HG02678 (cell line): Measurements from ENCODE around the gene MEIS1.
"Not testable (repeated sequence)": the region's sequence is repeated elsewhere in the genome, so short reads cannot be mapped to it uniquely, and the experiment has no call there.

ENCODE experiments used
- ATAC-seq: cut with Tn5 transposase; IDR thresholded peaks from one replicate; pipeline ENCODE4 v1.9.1; 2021; ENCODE audit warnings: mild to moderate bottlenecking, moderate library complexity; ENCODE audit not compliant: unreplicated experiment

Gene MEIS1

GRCh38 chr2:66464930-66465637 lies 30.2 kb downstream of the MEIS1 start:
- ATAC-seq, result no peak

DNA sequence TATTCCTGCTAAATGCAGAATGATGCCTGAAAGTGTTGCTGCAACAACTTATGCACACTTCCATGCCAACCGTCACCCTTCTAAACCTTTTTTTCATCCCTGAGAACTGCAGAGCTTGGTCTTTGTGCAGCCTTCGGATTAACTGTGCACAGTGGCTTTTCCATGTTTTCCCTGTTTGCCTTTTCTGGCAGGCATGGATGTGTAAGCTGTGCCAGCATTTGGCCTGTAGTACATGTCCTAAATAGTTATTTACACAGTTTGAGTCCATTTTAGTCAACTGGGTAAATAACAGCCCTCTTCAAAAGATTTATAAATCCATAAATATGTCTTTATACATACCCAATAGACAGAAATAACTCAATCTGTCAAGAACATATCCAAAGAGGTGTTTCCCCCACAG lies 31.5 kb downstream of the MEIS1 start:
- ATAC-seq, result no peak

DNA sequence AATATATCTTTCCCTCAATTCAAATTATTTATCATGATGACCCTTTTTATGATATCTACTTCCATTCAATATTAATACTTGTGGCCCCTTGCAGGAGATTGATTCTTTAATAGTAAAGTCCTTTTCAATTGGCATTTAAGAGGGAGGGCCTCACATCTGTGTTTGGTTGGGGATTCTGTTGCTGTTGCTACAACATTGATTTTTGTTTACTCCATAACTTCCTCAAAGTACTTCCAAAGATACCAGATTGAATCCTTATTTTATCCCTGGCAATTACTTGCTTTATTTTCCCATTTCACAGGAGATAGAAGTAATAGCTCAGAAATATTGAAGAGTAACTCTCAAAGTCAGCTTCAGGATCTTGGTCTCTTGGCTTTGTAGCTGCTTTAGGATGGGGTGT lies 32.8 kb downstream of the MEIS1 start:
- no peak for ATAC-seq

GRCh38 chr2:66469214-66469902 lies 34.4 kb downstream of the MEIS1 start:
- no peak for ATAC-seq

DNA sequence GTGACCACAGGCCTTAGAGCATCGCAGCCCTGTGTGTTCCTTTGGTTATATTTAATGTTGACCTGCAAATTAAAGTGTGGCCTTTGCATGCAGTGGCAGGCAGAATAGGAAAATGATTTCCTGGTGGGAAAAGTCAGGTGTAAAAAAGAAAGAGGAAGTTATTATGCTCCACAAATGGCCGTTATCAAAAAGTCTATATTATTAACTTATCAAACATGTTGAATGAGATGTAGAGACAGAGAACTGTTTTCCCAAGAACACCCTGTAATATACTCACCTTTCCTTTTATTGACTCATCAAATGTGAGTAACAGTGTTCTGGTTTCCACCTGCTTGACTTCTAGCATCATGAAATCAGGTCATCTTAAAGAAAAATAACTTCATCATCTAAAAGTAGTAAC lies 35.3 kb downstream of the MEIS1 start:
- no peak for ATAC-seq

GRCh38 chr2:66472225-66472843 lies 37.4 kb downstream of the MEIS1 start:
- ATAC-seq, result no peak

GRCh38 chr2:66477135-66477842 lies 42.4 kb downstream of the MEIS1 start:
- ATAC-seq, result no peak

DNA sequence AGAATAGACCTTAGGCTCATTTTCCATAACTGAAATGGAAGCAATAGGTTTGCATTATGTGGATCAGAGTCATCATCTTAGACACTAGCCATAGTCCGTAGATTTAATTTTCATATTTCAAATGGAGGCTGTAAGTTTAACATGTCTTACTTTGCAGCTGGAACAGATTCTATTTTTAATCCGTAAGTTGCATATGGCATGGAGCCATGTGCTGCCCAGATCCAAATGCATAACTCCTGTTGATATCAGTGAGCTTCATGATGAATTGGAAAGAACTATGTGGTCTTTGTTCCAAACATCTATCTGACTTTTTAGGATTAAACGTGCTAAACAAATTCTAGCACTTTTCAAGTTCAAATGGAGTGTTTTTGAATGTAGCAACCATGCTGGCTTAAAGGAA lies 43.4 kb downstream of the MEIS1 start:
- ATAC-seq, result no peak

GRCh38 chr2:66478731-66479316 lies 43.9 kb downstream of the MEIS1 start:
- ATAC-seq, result no peak

GRCh38 chr2:66481100-66481549 lies 46.2 kb downstream of the MEIS1 start:
- ATAC-seq, result no peak

DNA sequence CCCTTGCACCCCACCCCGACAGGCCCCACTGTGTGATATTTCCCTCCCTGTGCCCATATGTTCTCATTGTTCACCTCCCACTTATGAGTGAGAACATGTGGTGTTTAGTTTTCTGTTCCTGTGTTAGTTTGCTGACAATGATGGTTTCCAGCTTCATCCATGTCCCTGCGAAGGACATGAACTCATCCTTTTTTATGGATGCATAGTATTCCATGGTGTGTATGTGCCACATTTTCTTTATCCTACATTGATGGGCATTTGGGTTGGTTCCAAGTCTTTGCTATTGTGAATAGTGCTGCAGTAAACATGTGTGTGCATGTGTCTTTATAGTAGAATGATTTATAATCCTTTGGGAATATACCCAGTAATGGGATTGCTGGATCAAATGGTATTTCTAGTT lies 50.3 kb downstream of the MEIS1 start:
- ATAC-seq, result not testable (repeated sequence)

DNA sequence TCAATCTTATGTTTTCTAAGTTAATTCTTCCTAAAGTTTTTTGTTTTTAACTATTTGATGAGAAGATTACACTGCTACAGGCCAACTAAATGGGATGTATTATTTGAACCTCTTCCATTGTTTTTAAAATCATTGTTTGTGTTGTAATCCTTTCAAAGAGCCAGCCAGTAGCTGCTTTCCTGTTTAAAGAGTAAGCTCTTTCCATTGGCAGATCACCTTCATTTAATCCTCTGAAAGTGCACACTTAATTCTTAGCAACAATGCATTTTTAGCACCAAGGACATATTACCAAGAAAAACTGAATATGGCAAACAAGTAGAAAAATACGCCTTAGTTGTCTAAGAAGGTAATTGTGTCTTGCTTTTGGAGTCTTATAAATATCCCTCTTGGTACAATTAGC lies 54.0 kb downstream of the MEIS1 start:
- ATAC-seq, result no peak

GRCh38 chr2:66489436-66489835 lies 54.5 kb downstream of the MEIS1 start:
- no peak for ATAC-seq

- no peak for ATAC-seq
Measured at GRCh38 chr2:66490588-66491001, 55.7 kb downstream of the MEIS1 start.

- ATAC-seq, result no peak
Measured at GRCh38 chr2:66494708-66495107, 59.8 kb downstream of the MEIS1 start.

GRCh38 chr2:66495788-66496640 lies 61.1 kb downstream of the MEIS1 start:
- ATAC-seq, result no peak

- no peak for ATAC-seq
Measured at GRCh38 chr2:66496670-66497420, 61.9 kb downstream of the MEIS1 start.

DNA sequence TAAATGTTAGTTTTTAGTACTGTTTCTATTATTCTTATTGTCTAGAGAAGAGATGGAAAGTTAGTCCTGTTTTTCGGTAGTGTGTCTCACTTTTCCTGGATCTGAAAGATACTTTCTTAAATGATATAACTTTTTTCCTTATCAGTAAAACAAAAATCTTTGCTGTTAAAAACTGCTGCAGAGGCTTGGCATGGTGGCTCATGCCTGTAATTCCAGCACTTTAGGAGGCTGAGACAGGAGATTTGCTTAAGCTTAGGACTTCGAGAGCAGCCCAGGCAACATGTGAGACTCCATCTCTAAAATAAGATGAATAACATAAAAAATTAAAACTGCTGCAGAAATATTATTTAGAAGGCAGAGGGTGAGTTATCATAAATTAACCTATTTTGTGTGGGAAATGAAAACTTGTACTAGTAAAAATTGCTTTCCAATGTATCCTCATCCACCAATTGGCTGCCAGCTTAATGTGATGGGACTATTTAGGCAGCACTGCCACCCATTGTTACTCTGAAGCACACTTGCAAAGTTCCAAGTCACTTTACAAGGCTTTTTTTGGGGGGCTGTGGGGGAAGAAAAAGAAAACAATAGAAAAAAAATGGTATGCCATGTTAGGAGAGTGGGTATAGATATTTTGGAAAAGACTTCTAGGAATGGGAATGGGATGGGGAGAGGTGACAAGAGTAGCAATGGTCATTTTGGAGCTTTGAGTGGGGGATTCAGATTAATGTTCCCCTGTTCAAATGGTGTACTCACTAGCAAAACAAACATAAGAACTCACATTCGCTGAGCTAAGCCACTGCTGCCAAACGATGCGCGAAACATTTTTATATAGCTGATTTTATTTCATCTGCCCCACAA lies 62.7 kb downstream of the MEIS1 start:
- ATAC-seq, result no peak
